Stimulated activated CD4-positive, alpha-beta T cell treated with anti-CD3 and anti-CD28 coated beads, Interleukin-4, amount 100 ng/mL, for 1 hour (primary cell): ENCODE data around the gene DLD.
"Not testable (repeated sequence)": the region's sequence is repeated elsewhere in the genome, so short reads cannot be mapped to it uniquely, and the experiment has no call there.

Experiments
- DNase-seq: peaks from one replicate; pipeline ENCODE4 v3.0.0-alpha.2; 2020

The DLD gene

GRCh38 chr7:107874605-107875446 is 16.2 kb upstream of the DLD start:
- no peak for DNase-seq

GRCh38 chr7:107876916-107877315 is 14.1 kb upstream of the DLD start:
- DNase-seq: no peak

DNA sequence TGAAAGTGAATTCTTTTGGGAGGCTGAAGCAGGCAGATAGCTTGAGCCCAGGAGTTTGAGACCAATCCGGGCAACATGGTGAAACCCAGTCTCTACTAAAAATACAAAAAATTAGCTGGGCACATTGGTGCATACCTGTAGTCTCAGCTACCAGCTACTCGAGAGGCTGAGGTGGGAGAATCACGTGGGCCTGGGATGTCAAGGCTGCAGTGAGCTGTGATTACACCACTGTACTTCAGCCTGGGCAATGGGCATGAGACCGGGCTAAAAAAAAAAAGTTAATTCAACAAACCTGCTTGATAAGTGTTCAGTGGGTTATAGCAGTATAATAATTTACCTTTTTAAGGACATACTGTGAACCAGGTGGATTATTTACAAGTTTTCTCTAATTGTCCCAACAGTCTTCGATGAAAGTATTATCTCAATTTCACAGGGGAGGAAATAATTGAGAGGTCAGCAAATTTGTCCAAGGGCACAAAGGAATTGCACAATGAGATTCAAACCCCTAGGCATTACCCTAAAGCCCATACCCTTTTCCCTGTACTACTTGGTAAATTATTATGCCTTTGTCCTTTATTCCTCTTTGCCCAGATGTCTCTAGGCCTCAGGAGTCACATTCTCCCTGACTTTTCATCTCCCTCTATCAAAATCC is 13.1 kb upstream of the DLD start:
- DNase-seq: no peak

DNA sequence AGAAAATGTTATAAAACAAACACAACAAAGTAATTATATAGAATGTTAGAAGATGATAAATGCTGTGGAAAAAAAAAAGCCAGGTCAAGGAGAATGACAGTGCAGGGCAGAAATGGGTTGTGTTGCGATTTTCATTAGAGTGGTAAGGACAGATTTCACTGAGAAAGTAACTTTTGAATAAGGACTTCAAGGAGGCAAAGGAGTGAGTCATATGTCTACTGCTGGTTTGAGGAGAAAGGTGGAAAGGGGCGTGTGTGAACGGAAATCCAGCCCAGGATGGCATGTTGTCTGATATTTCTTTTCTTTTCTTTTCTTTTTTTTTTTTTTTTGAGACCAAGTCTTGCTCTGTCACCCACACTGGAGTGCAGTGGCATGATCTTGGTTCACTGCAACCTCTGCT is 12.3 kb upstream of the DLD start:
- DNase-seq: no peak

DNA sequence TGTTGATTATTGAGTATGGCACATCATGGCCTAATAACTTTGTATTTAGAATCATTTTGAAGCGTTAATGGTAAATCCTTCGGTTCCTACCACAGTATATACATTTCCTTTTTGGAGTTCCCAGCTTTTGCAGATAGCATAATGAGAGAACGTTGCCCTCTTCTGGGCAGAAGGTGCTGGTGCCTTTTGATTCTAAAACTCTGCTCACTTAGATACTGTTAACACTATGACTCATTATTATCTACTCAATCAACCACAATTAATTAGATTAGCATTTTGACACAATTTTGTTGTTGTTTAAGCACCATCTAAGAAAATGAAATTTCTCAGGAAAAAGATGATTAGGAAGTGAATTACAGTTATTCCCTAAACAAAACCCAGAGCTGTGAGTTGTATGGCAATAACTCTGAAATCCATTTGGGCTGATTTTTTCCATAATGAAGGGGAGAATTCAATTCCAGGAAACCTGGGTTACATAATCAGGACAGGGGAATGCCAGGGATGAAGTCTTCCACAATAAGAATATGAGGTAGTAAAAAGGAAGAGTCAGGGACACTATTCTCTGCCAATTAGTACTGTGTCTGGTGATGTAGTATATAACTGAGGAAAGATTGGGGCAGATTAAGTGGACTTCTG is 11.5 kb upstream of the DLD start:
- peak; percentile 27 for DNase-seq

DNA sequence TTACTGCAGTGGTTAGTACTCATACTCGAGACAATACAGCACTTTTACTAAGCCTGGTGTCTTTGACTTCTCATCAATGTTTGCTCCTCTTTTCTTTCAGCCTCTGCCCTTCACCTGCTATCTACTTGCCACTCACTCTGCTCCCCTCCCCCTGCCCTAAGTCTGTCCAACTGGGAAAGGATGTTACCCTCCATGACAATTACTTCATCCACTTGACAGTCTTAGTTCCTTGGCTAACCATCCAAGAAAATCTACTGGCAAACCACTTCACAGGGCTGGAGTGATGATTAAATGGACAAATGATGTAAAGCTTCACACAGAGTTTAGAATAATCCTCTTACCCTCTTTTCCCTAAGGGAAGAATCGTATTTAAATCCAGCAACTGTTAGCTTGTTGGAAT is 8.2 kb upstream of the DLD start:
- no peak for DNase-seq

- DNase-seq: no peak
These were observed 6.7 kb upstream of the DLD start for GRCh38 chr7:107884066-107884818.

DNA sequence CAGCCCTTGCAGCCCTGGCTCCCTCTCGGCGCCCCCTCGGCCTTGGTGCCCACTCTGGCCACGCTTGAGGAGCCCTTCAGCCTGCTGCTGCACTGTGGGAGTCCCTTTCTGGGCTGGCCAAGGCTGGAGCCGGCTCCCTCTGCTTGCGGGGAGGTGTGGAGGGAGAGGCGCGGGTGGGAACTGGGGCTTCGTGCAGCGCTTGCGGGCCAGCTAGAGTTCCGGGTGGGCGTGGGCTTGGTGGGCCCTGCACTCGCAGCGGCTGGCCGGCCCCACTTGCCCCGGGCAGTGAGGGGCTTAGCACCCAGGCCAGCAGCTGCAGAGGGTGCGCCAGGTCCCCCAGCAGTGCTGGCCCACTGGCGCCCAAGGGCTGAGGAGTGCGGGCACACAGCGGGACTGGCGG is 3.2 kb upstream of the DLD start:
- DNase-seq: not testable (repeated sequence)

DNA sequence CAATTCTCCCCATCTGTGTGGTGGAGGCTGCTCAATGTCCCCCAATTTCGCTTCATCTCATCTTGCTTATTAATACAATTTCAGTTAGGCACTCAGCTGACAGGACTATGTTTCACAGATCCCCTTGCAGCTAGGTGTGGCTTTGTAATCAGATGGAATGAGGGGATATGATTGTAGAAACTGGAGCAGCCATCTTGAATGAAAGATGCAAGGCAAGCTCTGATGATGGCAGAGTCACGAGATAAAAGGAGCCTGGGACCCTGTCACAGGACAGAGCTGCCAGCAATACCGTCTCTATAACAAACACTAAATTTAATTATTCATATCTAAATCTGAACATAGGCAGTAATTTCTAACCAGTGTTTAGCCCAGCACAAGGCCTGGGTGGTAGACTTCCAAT is 991 bp upstream of the DLD start:
- DNase-seq: no peak

GRCh38 chr7:107890493-107890961 is 456 bp upstream of the DLD start:
- no peak for DNase-seq

- DNase-seq: no peak
These were observed 818 bp downstream of the DLD start for GRCh38 chr7:107891636-107892366.

DNA sequence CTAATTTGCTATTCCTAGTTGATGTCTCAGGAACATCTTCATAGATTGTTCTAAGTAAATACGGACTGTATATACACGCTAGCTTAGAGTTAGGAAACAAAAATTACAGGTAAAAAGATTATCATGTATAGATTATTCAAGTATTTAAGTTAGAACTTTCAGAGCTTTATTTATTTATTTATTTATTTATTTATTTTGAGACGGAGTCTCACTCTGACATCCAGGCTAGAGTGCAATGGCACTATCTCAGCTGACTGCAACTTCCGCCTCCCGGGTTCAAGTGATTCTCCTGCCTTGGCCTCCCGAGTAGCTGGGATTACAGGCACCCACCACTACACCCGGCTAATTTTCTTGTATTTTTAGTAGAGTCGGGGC is 1.4 kb downstream of the DLD start:
- not testable (repeated sequence) for DNase-seq

- DNase-seq: no peak
These were observed 8.1 kb downstream of the DLD start for GRCh38 chr7:107898997-107899594.

DNA sequence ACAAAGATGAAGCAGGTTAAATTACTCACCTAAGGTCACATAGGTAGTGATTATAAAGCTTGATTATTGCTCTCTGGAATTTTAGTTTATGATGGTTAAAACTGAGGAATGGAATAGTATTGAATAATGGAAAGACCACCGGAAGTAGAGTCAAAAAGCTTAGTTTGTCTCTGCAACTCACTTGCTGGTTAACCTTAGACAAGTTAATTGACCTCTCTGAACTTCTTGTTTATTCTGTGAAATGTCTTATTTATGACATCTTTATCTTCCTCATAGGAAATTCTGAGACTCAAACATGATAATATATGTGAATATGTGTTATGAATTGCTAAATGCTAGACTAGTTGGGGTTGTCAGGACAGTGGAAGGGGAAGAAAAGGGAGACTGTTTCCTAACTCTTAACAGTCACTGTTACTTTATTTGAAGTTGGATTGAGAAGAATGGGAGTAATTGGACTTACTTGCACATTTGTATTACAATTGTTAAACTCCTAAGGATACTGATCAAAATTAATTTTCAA is 9.6 kb downstream of the DLD start:
- DNase-seq: no peak

DNA sequence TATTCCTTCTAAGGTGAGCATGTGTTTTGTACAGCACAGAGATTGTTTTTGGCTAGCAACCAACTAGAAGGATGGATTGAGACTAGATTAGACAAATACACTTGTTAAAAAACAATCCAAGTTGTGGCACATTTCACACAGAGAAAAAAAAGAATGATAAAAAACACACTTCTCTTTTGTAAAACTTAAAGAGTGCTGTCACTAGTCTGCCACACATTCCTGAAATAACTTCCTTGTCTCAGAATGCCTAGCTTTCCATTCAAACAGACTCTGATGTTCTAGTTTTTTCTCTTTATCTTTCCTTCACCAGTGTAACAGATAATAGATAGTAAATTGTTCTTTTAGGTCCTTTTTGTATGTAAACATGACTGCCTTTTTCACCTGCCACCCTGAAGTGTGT is 11.4 kb downstream of the DLD start:
- DNase-seq: no peak

DNA sequence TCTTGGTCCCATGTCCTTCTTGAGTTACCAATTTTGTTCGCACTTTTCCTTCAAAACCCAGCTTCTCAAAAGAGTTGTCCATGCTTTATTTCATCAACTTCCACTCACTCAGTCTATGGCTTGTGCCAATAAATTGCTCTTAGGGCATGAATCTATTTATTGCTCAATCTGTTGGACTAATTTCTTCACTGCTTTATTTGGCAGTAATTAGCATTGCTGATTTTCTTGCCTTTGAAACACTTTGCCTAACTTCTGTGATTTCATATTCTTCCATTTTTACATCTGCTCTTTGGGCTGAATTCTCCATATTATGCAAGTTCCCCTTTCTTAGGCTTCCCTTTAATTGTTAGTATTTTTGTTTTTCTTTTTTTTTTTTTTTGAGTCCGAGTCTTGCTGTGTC is 16.8 kb downstream of the DLD start:
- DNase-seq: no peak

- DNase-seq: no peak
These were observed 18.5 kb downstream of the DLD start for GRCh38 chr7:107909445-107909844.

DNA sequence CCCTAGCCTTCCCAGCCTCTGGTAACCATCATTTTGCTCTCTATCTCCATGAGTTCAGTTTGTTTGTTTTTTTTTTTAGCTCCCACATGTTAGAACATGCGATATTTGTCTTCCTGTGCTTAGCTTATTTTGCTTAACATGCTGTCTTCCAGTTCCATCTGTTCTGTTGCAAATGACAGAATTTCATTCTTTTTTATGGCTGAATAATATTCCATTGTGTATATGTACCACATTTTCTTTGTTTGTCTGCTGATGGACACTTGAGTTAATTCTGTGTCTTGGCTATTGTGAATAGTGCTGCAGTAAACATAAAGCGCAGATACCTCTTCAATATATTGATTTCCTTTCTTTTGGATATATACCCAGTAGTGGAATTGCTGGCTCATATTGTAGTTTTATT is 21.0 kb downstream of the DLD start:
- no peak for DNase-seq

DNA sequence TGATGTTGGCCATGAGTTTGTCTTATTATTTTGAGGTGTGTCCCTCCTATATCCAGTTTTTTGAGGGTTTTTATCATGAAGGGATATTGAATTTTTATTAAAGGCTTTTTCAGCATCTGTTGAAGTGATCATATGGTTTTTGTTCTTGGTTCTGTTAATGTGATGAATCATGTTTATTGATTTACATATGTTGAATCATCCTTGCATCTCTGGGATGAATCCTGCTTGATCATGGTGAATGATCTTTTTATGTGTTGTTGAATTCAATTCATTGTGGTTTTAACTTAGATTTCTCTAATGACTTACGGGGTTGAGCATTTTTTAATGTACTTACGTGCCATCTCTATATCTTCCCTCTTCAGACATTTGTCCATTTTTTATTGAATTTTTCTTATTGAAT is 22.9 kb downstream of the DLD start:
- no peak for DNase-seq

- no peak for DNase-seq
These were observed 23.8 kb downstream of the DLD start for GRCh38 chr7:107914831-107915230.

- DNase-seq: no peak
These were observed 24.6 kb downstream of the DLD start for GRCh38 chr7:107915541-107915940.
